Measurements from ENCODE around the gene EMX1.

The EMX1 gene

GRCh38 chr2:72945450-72946019 lies 28.2 kb downstream of the EMX1 start:
- DNase-seq, result no peak

GRCh38 chr2:72946466-72946865 lies 29.1 kb downstream of the EMX1 start:
- no peak for DNase-seq

GRCh38 chr2:72947952-72948830 lies 30.9 kb downstream of the EMX1 start:
- DNase-seq, result no peak

- DNase-seq, result no peak
Measured at GRCh38 chr2:72949045-72949444, 31.7 kb downstream of the EMX1 start.

- DNase-seq, result no peak
Measured at GRCh38 chr2:72949642-72950041, 32.3 kb downstream of the EMX1 start.

GRCh38 chr2:72950558-72951255 lies 33.4 kb downstream of the EMX1 start:
- DNase-seq, result no peak

- DNase-seq, result no peak
Measured at GRCh38 chr2:72951303-72952095, 34.2 kb downstream of the EMX1 start.

GRCh38 chr2:72952110-72952823 lies 34.9 kb downstream of the EMX1 start:
- no peak for DNase-seq

GRCh38 chr2:72952961-72953360 lies 35.6 kb downstream of the EMX1 start:
- no peak for DNase-seq

- no peak for DNase-seq
Measured at GRCh38 chr2:72953528-72953927, 36.2 kb downstream of the EMX1 start.

- peak; percentile 61 for DNase-seq
Measured at GRCh38 chr2:72953976-72954375, 36.7 kb downstream of the EMX1 start.

GRCh38 chr2:72954376-72955227 lies 37.3 kb downstream of the EMX1 start:
- no peak for DNase-seq

GRCh38 chr2:72955228-72956049 lies 38.1 kb downstream of the EMX1 start:
- no peak for DNase-seq

- no peak for DNase-seq
Measured at GRCh38 chr2:72956050-72956395, 38.7 kb downstream of the EMX1 start.

GRCh38 chr2:72956936-72957335 lies 39.6 kb downstream of the EMX1 start:
- no peak for DNase-seq

- no peak for DNase-seq
Measured at GRCh38 chr2:72958542-72959385, 41.4 kb downstream of the EMX1 start.

- DNase-seq, result no peak
Measured at GRCh38 chr2:72959554-72959953, 42.2 kb downstream of the EMX1 start.

- DNase-seq, result no peak
Measured at GRCh38 chr2:72959995-72960981, 43.0 kb downstream of the EMX1 start.

Data from activated CD8-positive, alpha-beta memory T cell treated with anti-CD3 and anti-CD28 coated beads for 24 hours (primary cell).